ENCODE data around the gene GMPPA.

GRCh38 chr2:219472629-219473187, 26.0 kb upstream of the GMPPA start:
- TF ChIP-seq POLR2A (IDR thresholded peaks at IDR 0.05; ENCODE audit: low read length) (no peak), MAX (IDR thresholded peaks at IDR 0.05) (no peak), BHLHE40 (IDR thresholded peaks at IDR 0.05; ENCODE audit: low read depth, low read length) (no peak), CTCF (IDR thresholded peaks at IDR 0.05) (no peak), MAFK (IDR thresholded peaks at IDR 0.05; ENCODE audit: partially characterized antibody) (no peak), MYC (IDR thresholded peaks at IDR 0.05; ENCODE audit: borderline replicate concordance, low read length) (no peak), RFX5 (IDR thresholded peaks at IDR 0.05) (no peak), EP300 (IDR thresholded peaks at IDR 0.05) (no peak), RARB (CRISPR knock-in tag; IDR thresholded peaks at IDR 0.05) (no peak), ZNF302 (CRISPR knock-in tag; IDR thresholded peaks at IDR 0.05) (no peak)

Data from A549 (cell line).